KMS-11 (cell line): Measurements from ENCODE around the gene MED16.

ENCODE experiments used
- H2AFZ ChIP-seq: fragments of 200-600 bp; sonication (generic); 2 replicates; pipeline ENCODE4 v1.6.1; 2016; ENCODE audit warnings: antibody characterized with exemption, mixed run types, low read depth
- H3K27ac ChIP-seq: fragments of 200-600 bp; sonication (generic); 2 replicates; pipeline ENCODE4 v1.6.1; 2016; ENCODE audit warnings: mild to moderate bottlenecking, mixed run types
- H3K27me3 ChIP-seq: fragments of 200-600 bp; sonication (generic); 2 replicates; pipeline ENCODE4 v1.6.1; 2017; ENCODE audit warnings: mild to moderate bottlenecking, low read depth, mixed run types, moderate library complexity; ENCODE audit not compliant: insufficient read depth
- H3K36me3 ChIP-seq: fragments of 200-600 bp; sonication (generic); 2 replicates; pipeline ENCODE4 v1.6.1; 2017; ENCODE audit warnings: mild to moderate bottlenecking, mixed run types; ENCODE audit not compliant: insufficient read depth
- H3K4me1 ChIP-seq: fragments of 200-600 bp; sonication (generic); 2 replicates; pipeline ENCODE4 v1.6.1; 2016; ENCODE audit warnings: mild to moderate bottlenecking, low read depth, mixed run types; ENCODE audit not compliant: poor library complexity, severe bottlenecking
- H3K4me2 ChIP-seq: fragments of 200-600 bp; sonication (generic); 2 replicates; pipeline ENCODE4 v1.7.0; 2016; ENCODE audit warnings: mild to moderate bottlenecking, mixed run types
- H3K4me3 ChIP-seq: fragments of 200-600 bp; sonication (generic); IDR thresholded peaks from 2 replicates; pipeline ENCODE4 v1.6.1; 2017; ENCODE audit warnings: low read depth, low read length, mixed read lengths; ENCODE audit not compliant: insufficient read depth
- H3K79me2 ChIP-seq: fragments of 200-600 bp; sonication (generic); 2 replicates; pipeline ENCODE4 v1.6.1; 2016; ENCODE audit warnings: low read depth, mixed run types; ENCODE audit not compliant: insufficient read depth
- H3K9ac ChIP-seq: fragments of 200-600 bp; sonication (generic); 2 replicates; pipeline ENCODE4 v1.6.1; 2016; ENCODE audit warnings: mild to moderate bottlenecking, mixed run types
- H4K20me1 ChIP-seq: fragments of 200-600 bp; sonication (generic); 2 replicates; pipeline ENCODE4 v1.6.1; 2016; ENCODE audit warnings: mild to moderate bottlenecking, mixed run types; ENCODE audit not compliant: insufficient read depth
- CTCF ChIP-seq: fragments of 200-600 bp; sonication (generic); conservative IDR thresholded peaks from 2 replicates; pipeline ENCODE4 v1.6.1; 2017; ENCODE audit warnings: low read depth, mild to moderate bottlenecking, antibody characterized with exemption, low read length, moderate library complexity, mixed read lengths

The MED16 gene

DNA sequence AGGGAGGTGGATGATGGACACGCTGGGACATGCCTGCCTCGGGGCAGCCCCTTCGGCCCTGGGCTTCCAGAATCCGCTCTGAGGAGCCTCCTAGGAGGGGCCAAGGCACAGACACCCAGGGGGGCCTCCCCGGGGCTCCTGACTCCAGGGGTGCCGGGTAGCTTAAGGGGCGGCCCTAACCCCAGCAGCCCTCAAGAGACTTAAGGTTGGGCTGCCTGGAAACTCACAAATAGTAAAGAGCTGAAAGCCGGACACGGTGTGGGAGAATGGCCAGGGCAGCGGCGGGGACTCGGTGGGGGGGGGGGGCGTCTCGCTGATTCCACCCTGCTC lies 40.5 kb upstream of the MED16 start:
- Histone ChIP-seq H3K4me2 (no peak overlapping the region), H3K4me3 (no peak overlapping the region), H3K27me3 (no peaks in the 10 kb centered on the region), H3K4me1 (no peaks in the 10 kb centered on the region), H2AFZ (no peak overlapping the region), H3K9ac (no peak overlapping the region), H3K36me3 (no peaks in the 10 kb centered on the region), H3K79me2 (no peaks in the 10 kb centered on the region), H3K27ac (no peak overlapping the region), H4K20me1 (no peaks in the 10 kb centered on the region)
- no peak for TF ChIP-seq CTCF

GRCh38 chr19:932648-933552 lies 39.9 kb upstream of the MED16 start:
- Histone ChIP-seq H3K79me2 (no peaks in the 10 kb centered on the region), H4K20me1 (no peaks in the 10 kb centered on the region)

DNA sequence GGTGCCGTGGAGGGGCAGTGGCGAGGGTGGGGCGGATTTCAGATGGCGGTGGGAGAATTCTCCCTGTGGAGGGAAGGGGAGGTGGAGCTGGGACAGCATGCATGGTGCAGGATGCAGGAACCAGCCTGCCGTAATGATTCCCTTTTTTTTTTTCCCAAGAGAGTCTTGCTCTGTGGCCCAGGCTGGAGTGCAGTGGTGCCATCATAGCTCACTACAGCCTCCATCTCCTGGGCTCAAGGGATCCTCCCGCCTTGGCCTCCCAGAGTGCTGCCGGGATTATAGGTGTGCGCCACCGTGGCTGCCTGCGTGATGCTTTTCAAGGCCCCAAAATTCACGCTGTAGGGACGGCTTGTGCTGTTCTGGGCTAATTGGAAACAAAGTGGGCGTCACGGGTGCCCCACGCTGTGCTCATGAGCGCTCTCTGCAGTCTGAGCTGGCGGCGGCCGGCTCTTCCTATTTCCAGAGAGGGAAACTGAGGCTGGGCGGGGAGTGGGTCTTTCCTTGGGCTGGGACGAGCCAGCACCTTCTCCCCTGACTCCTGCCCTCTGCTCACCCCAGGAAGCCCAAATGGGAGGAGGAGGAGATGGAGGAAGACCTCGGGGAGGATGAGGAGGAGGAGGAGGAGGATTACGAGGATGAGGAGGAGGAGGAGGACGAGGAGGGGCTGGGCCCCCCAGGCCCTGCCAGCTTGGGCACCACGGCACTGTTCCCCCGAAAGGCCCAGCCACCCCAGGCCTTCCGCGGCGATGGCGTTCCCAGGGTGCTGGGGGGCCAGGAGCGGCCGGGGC lies 39.1 kb upstream of the MED16 start:
- H3K9ac ChIP-seq: no peak overlapping the region
- no peaks in the 10 kb centered on the region for H4K20me1 ChIP-seq
- H3K27me3 ChIP-seq: no peaks in the 10 kb centered on the region
- H2AFZ ChIP-seq: no peak overlapping the region
- H3K27ac ChIP-seq: no peak overlapping the region
- no peaks in the 10 kb centered on the region for H3K36me3 ChIP-seq
- H3K79me2 ChIP-seq: no peaks in the 10 kb centered on the region
- no peaks in the 10 kb centered on the region for H3K4me1 ChIP-seq
- no peak for TF ChIP-seq CTCF
- no peak overlapping the region for H3K4me3 ChIP-seq
- no peak overlapping the region for H3K4me2 ChIP-seq

More at GRCh38 chr19:932648-933552, 39.9 kb upstream of the MED16 start:
- Histone ChIP-seq H3K4me2 (no peak overlapping the region), H3K9ac (no peak overlapping the region), H3K27me3 (no peaks in the 10 kb centered on the region), H2AFZ (no peak overlapping the region), H3K4me3 (no peak overlapping the region), H3K4me1 (no peaks in the 10 kb centered on the region), H3K36me3 (no peaks in the 10 kb centered on the region), H3K27ac (no peak overlapping the region)
- no peak for TF ChIP-seq CTCF

DNA sequence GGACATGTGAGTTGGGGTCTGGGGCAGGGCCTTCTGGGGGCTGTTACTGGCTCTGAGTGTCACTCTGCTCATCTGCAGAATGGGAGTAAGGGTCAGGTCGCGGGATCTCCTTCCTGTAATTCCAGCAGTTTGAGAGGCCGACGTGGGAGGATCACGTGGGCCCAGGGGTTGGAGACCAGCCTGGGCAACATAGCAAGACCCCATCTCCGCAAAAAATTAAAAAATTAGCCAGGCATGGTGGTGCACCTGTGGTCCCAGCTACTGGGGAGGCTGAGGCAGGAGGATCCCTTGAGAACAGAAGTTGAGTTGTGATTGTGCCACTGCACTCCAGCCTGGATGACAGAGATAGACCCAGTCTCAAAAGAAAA lies 36.9 kb upstream of the MED16 start:
- Histone ChIP-seq H3K4me3 (no peak overlapping the region), H3K79me2 (peaks cover 4% of the 10 kb centered on the region; the same call in 1 of the 2 replicates), H3K27me3 (no peaks in the 10 kb centered on the region), H3K4me1 (no peaks in the 10 kb centered on the region), H2AFZ (no peak overlapping the region), H3K4me2 (no peak overlapping the region), H4K20me1 (no peaks in the 10 kb centered on the region), H3K9ac (no peak overlapping the region), H3K27ac (no peak overlapping the region), H3K36me3 (no peaks in the 10 kb centered on the region)
- no peak for TF ChIP-seq CTCF
